GM10847 (cell line): ENCODE results near the gene RPL23.

Experiments
- POLR2A ChIP-seq: IDR thresholded peaks from 2 replicates; pipeline ENCODE4 v1.6.1; 2011; ENCODE audit not compliant: insufficient read length; ENCODE audit errors: extremely low read depth

The RPL23 gene

DNA sequence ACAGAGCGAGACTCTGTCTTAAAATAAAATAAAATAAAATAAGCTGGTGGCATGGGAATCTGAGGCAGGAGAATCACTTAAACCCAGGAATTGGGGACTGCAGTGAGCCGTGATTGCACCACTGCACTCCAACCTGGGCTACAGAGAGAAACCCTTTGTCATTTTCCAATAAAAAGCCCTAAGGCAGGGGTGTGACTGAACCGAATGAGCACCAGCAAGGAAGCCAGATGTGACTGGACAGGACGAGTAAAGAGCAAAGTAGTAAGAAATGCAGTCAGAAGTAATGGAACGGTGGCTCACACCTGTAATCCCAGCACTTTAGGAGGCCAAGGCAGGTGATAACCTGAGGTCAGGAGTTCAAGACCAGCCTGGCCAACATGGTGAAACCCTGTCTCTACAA is 3.8 kb upstream of the RPL23 start:
- no peak for TF ChIP-seq POLR2A

DNA sequence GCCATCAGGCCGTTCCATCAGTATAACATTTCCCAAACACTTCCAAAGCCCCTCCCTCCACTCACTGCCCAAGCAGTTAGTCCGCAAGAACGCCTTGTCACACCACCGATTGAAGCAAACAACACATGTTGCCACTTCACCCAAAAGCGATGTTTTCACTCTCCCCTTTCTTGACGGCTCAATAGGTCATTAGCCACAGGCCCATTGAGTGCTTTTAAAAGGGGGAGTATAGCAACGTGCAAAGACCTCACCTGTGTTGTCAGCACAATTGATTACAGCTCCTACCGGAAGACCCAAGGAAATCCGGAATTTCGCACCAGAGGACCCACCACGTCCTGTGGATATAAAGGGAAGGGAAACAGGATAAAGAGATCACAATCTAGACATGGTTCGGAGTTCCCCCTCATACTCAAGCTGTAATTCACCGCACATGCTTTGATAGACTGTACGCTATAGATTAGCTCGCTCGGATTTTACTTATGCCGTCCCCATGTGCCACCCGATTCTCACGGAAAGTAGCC is 690 bp downstream of the RPL23 start:
- no peak for TF ChIP-seq POLR2A

DNA sequence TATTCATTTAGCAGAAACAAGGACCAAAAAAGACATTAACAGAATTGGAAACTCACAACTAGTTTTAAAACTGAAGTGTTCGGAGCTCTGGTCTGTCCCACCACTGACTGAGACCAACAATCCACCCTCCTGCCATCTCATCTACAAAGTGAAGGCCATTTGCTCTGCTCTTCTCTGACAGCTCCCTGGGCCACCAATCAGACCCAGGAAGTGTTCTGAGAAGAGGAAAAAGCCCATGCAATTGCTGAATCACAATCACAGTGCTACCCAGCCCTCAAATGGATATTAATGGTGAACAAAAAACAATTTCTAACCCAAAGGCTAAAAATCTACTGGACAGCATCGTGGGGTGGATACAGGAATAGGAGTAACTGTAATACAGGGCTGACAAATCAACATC is 2.1 kb downstream of the RPL23 start:
- no peak for TF ChIP-seq POLR2A

DNA sequence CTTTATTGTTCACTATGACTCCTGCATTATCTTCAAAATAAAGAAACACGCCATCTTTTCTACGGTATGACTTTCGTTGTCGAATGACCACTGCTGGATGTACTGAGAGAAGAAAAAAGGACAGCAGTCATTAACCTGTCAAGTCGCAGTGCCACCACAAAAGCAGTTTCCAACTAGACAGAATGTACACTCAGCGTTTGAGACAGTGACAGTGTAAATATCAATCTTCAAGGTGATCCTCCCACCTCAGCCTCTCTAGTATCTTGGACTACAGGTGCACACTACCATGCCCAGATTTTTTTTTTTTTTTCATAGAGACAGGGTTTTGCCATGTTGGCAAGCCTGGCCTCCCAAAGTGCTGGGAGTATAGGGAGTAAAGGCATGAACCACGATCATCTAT is 3.1 kb downstream of the RPL23 start:
- no peak for TF ChIP-seq POLR2A

DNA sequence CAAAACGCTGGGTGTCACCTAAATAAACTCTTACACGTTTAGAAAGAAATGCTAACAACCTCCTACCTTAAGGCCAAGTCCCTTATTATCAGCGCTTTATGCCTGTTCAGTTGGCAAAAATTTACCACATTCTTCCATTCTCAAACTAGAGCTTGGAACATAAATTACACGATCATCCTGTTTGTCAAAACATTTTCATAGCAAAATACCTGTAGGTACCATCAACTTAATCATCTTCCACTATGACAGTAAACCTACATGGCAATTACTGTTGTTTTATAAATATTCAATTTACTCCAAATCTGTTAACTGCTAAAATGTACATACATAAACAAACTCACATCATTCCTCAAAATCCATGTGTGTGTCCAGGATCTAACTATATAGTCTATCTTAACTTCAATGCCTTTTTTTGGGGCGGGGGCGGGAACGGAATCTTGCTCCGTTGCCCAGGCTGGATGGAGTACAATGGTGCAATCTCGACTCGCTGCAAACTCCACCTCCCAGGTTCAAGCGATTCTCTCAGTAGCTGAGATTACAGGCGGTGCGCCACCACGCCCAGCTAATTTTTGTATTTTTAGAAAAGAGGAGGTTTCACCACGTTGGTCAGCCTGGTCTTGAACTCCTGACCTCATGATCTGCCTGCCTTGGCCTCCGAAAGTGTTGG is 4.4 kb downstream of the RPL23 start:
- TF ChIP-seq POLR2A: no peak

DNA sequence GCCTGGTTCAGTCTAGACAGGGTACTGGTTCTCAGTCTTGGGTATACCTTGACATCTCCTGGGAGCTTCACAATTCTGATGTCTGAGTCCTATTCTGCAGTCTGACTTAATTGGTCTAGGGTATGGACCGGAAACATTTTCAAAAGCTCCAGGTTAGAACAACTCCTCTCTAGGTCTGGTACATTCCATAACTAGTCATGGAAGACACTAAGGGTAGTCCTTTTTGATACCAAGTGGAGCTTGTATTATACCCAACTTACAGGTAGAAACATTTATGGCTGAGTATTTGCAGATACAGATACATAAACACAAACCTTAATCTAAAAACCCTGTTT is 5.0 kb downstream of the RPL23 start:
- TF ChIP-seq POLR2A: no peak

DNA sequence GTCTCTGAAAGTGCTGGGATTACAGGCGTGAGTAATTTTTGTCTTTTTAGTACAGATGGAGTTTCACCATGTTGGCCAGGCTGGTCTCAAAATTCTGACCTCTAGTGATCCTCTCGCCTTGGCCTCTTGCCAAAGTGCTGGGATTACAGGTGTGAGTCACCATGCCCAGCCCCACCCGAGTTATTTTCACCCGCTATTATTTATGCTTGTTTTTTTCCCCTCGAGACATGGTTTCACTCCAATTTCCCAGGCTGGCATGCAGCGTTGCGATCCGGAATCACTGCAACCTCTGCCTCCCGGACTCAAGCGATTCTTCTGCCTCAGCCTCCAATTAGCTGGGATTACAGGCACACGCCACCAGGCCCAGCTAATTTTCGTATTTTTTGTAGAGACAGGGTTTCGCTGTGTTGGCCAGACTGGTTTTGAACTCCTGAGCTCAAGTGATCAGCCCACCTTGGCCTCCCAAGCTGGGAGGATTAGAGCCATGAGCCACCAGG is 9.2 kb downstream of the RPL23 start:
- TF ChIP-seq POLR2A: no peak

DNA sequence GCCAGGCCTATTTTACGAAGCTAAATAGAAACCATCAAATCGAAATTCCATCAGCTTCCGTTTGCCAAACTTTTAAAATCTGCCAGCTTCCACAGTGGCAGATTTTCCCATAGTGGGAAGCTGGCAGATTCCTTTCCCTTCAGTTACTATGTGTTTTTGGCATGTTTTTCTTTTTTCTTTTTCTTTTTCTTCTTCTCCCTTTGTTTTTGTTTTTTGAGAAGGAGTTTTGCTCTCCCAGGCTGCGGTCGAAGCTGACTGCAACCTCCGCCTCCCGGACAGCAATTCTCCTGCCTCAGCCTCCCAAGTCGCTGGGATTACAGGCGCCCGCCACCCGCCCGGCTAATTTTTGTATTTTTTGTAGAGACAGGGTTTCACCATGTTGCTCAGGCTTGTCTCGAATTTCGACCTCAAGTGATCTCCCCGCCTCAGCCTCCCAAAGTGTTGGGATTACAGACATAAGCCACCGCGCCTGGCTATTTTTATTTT is 27.7 kb downstream of the RPL23 start:
- no peak for TF ChIP-seq POLR2A

DNA sequence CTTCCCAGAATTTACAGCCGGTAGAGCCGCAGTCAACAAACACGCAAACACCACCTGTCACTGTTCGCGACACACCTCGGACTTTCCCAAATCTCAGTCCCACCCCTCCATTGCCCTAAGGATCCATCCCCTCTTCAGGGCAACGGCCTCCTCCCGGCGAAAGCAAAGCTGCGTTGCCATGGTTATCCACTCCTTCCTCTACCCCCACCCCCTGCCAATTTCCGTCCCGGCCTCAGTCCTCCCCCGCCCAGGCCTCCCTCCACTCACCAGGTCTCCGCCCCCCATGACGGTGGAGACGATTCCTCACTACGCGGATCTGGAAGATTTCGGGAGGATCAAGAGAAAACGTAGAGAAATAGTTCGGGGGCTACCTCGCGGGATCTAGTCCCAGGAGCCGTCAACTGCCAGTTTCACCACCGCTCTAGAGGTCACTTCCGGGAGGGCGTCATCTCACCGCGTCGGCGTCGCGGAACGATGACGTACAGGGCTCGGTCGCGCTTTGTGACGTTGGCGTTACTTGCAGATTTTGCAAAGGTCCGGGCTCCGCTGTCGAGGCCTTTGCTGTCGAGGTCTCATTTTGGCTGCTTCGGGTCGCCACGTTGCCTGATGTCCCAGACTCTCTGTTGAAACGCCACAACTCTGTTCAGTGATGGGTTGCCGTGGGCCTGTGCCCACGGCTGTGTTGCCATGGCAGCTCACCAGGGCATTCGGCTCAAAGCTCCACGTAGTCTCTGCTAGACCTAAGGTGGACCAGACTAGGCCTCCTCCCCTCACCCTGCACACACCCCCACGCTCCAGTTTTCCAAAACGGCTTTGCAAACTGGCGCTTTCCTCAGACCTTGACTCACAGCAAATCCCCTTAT is 28.4 kb downstream of the RPL23 start, which contains the start of gene CWC25:
Gene CWC25, minus strand, starts transcription at position 423 of the 863 bp plus-strand sequence. Its CDS starts 138 bp downstream, at position 285.
- peak; percentile 88 for TF ChIP-seq POLR2A

DNA sequence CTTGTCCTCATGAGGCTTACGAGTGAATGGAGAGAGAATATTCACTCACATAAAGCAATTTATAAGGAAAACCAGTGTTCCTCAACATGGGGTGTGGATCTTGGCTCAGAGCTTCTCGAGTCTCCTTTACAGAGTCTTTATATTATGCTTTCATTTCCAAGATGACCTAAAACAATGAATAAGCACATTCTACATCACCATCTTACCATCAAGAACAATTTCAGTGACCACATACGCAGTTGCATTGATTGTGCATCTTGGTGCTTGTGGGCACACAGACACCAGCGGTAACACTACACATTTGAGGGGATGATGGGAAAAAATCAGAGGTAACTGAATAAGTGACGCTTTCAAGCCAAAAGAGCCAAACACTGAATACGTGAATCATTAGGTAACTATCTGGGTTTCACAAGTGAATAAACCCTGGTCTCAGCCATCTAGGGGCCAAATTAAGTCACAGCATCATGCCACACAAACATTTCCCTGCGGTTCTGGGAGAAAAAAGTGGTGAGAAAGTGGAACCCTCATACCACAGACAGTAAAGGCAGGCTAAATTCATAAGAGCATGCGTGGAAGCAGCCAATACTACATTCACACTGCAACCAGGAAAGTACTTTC is 37.8 kb downstream of the RPL23 start:
- no peak for TF ChIP-seq POLR2A

DNA sequence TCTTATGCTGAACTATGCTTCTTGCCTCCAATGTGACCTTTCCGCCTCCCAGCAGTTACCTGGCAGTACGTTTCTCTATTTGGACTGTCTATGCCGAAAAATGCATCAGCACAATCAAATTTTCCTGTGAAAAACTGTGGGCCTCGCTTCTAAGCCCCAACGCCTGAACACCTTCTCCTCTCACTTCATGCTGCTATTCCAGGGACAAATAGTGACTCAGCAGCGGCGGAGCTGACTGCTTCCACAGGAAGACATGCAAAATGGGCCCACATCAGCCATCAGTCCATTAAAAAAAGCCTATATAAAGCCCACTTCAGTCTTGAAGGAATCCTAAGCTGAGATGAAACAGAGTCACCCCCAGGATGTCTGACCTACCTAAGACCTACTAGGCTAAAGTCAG is 43.7 kb downstream of the RPL23 start:
- TF ChIP-seq POLR2A: no peak

DNA sequence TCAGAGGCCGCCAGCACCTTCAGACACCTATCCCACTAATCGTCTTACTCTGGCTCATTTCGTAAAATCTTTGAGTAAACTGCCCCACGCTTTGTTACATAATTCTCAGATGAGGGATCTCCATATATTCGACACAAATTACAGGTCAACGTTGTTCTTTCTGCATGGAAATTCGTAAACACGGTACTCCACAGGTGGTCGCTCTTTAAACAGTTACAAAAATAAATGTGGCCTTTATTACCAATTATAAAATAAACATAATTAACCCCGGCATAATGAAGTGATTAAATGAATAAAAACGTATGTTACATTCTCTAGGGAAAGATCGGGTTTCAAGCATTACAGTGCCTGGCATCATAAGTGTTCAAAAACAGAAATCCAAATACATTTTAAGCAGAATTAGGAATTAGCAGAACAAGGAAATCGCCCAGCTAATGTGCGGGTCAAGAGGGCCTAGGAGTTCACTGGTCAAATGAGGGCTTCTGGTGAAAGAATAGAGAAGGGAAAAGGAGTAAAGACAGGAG is 53.2 kb downstream of the RPL23 start:
- TF ChIP-seq POLR2A: no peak

DNA sequence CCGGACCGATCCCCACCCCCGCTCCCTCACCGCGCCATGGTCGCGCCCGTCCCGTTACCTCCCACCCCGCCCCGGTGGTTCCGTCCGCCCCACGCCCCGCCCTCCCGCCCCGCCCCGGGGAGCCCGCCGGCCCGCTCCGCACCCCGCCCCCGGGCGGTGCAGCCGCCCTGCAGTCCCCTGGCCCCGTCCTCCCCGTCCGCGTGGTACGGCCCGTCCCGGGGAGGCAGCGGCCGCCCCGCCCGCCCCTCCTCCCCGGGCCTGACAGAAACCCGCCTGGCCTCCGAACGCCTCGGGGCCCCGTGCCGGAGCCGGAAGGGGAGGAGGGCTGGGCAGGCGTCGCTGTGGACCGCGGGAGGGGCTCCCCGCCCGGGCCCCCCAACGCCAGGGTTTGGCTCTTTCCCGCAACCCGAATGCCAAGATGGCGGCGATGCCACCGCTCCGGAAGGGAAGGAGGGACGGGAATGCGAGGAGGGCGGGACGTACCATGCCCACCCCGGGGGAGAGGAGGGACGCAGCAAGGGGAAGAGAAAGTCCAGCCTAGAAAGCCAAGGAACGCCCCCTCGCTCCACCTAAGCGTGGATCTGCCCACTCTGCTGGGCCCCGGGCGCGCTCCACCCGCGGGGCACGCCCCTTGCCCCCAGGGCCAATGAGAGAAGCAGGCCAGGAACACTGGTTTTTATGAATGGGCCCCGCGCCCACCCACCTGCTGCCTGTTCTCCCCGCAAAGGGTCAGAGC is 53.9 kb downstream of the RPL23 start, which contains the start of gene PIP4K2B:
Gene PIP4K2B, minus strand, starts transcription at position 56 of the 736 bp plus-strand sequence. CDS start 132 bp downstream, outside the sequence.
- peak; percentile 57 for TF ChIP-seq POLR2A
